Inflammatory macrophage (primary cell): Measurements from ENCODE around the gene PRICKLE2.

Source experiments
- DNase-seq, 2 donors: peaks; one replicate each; pipeline ENCODE4 v3.0.0-alpha.2; 2020 to 2022

The PRICKLE2 gene

GRCh38 chr3:64157150-64158035 is 67.9 kb downstream of the PRICKLE2 start:
- no peak for DNase-seq

GRCh38 chr3:64155328-64155727 is 69.9 kb downstream of the PRICKLE2 start:
- DNase-seq: no peak

GRCh38 chr3:64152676-64153466 is 72.4 kb downstream of the PRICKLE2 start:
- DNase-seq: no peak

GRCh38 chr3:64152086-64152485 is 73.2 kb downstream of the PRICKLE2 start:
- no peak for DNase-seq

GRCh38 chr3:64151342-64151871 is 73.9 kb downstream of the PRICKLE2 start:
- DNase-seq: no peak

- DNase-seq: no peak
Measured at GRCh38 chr3:64150623-64151207, 74.6 kb downstream of the PRICKLE2 start.

GRCh38 chr3:64149886-64150285 is 75.4 kb downstream of the PRICKLE2 start:
- no peak for DNase-seq

GRCh38 chr3:64148955-64149653 is 76.2 kb downstream of the PRICKLE2 start:
- no peak for DNase-seq

GRCh38 chr3:64147211-64147610 is 78.1 kb downstream of the PRICKLE2 start:
- no peak for DNase-seq

GRCh38 chr3:64145438-64145837 is 79.8 kb downstream of the PRICKLE2 start:
- DNase-seq: no peak

- no peak for DNase-seq
Measured at GRCh38 chr3:64144241-64144900, 80.9 kb downstream of the PRICKLE2 start.

- DNase-seq: no peak
Measured at GRCh38 chr3:64143409-64144130, 81.7 kb downstream of the PRICKLE2 start.

GRCh38 chr3:64141476-64141875 is 83.8 kb downstream of the PRICKLE2 start:
- no peak for DNase-seq

- DNase-seq: no peak
Measured at GRCh38 chr3:64140651-64141050, 84.6 kb downstream of the PRICKLE2 start.

GRCh38 chr3:64138656-64139375 is 86.5 kb downstream of the PRICKLE2 start:
- no peak for DNase-seq

- DNase-seq: no peak
Measured at GRCh38 chr3:64138046-64138445, 87.2 kb downstream of the PRICKLE2 start.

GRCh38 chr3:64134882-64135281 is 90.4 kb downstream of the PRICKLE2 start:
- DNase-seq: no peak

- DNase-seq: no peak
Measured at GRCh38 chr3:64133987-64134386, 91.3 kb downstream of the PRICKLE2 start.

- DNase-seq: no peak
Measured at GRCh38 chr3:64133272-64133671, 92.0 kb downstream of the PRICKLE2 start.

GRCh38 chr3:64131725-64132469 is 93.4 kb downstream of the PRICKLE2 start:
- DNase-seq: no peak
